ENCODE data around the gene AHI1.

DNA sequence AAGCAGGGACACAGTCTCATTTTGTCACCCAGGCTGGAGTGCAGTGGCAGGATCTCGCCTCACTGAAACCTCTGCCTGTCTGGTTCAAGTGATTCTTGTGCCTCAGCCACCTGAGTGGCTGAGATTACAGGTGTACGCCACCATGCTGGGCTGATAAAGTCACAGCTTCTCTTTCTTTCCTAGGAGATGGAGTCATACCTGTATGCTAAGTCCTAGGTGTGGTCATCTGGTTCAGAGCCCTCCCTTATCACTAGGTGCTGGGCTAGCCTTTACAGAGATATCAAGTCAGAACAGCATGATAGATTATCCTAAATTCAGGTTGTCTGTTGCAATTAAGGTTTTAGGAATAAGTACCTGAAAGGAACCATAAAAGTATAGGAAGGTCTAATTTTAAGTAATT is 86.7 kb downstream of the AHI1 start:
- TF ChIP-seq, protein P1, sequence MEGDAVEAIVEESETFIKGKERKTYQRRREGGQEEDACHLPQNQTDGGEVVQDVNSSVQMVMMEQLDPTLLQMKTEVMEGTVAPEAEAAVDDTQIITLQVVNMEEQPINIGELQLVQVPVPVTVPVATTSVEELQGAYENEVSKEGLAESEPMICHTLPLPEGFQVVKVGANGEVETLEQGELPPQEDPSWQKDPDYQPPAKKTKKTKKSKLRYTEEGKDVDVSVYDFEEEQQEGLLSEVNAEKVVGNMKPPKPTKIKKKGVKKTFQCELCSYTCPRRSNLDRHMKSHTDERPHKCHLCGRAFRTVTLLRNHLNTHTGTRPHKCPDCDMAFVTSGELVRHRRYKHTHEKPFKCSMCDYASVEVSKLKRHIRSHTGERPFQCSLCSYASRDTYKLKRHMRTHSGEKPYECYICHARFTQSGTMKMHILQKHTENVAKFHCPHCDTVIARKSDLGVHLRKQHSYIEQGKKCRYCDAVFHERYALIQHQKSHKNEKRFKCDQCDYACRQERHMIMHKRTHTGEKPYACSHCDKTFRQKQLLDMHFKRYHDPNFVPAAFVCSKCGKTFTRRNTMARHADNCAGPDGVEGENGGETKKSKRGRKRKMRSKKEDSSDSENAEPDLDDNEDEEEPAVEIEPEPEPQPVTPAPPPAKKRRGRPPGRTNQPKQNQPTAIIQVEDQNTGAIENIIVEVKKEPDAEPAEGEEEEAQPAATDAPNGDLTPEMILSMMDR (conservative IDR thresholded peaks at IDR 0.05; ENCODE audit: low read length): no peak
- TF ChIP-seq EZH2phosphoT487 (IDR thresholded peaks at IDR 0.05; ENCODE audit: borderline replicate concordance, low read depth, low read length): no peak
